ENCODE results near the gene DTX3. TPM values are rescaled to one million over a fixed set of nuclear protein-coding genes. Genes with fewer than 3 reads are reported as not detected.

Gene DTX3
- total and polyA plus RNA-seq, 4 donors, result 1.1 to 3.2 (median 1.4) TPM

DNA sequence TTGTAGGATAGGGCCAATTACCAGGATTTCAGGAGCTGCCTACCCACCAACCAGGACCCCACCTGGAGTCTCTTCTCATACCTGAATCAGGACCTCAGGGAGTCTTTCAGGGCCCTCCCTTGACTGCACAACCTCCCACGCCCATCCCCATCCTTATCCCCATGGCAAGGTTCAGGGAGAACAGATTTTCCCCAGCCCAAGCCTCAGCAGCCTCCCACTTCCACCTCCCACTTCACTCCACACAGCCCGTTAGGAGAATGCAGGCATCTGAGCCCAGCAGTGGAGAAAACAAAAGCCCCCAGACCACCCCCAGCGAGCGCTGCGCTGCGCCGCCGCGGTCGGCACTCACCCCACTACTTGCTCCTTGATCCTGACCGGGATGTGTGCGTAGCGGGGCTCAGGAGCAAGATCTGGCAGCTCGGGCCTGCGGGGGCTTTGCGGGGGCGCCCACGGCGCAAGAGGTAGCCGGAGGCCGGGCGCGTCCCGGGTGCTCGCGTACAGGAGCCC lies 27.0 kb downstream of the DTX3 start:
- Histone ChIP-seq H3K9me3 (ENCODE audit: control insufficient read depth in 4 of 4, low read length in 3 of 4) (no peaks in the 10 kb centered on the region), H3K27ac (ENCODE audit: low read depth in 1 of 2, low read length in 2 of 2) (no peak overlapping the region), H3K9ac (ENCODE audit: low read depth in 1 of 2, low read length in 2 of 2) (no peak overlapping the region), H3K4me1 (ENCODE audit: control insufficient read depth in 4 of 4, insufficient read depth in 4 of 4, low read length in 3 of 4) (peaks cover 6 to 23% (median 11%) of the 10 kb centered on the region in 4 donors), H3K36me3 (ENCODE audit: control insufficient read depth in 4 of 4, insufficient read depth in 3 of 4, low read depth in 1 of 4, low read length in 3 of 4) (no peaks in the 10 kb centered on the region), H3K27me3 (ENCODE audit: control insufficient read depth in 4 of 4, insufficient read depth in 4 of 4, low read length in 3 of 4) (peaks cover 8 to 18% (median 14%) of the 10 kb centered on the region in 4 donors), H3K4me3 (ENCODE audit: low read depth in 1 of 3, low read length in 3 of 3) (peak overlapping the region in 1 of 3 donors; percentile 65)
- 16% methylated on average over 26 of the region's 26 CpGs for WGBS
- DNase-seq (ENCODE audit: low spot score), result no peak
- TF ChIP-seq HNF4A (conservative IDR thresholded peaks at IDR 0.05), result no peak
- TF ChIP-seq GABPA (IDR thresholded peaks at IDR 0.05 in 1 of 2, conservative IDR thresholded peaks at IDR 0.05 in 1 of 2), result no peak
- TF ChIP-seq NR2F2 (IDR thresholded peaks at IDR 0.05), result no peak
- TF ChIP-seq TAF1 (conservative IDR thresholded peaks at IDR 0.05), result no peak
- no peak for TF ChIP-seq SP1 (IDR thresholded peaks at IDR 0.05)
- TF ChIP-seq RXRA (IDR thresholded peaks at IDR 0.05), result no peak

- peak overlapping the region in 2 of 3 donors; percentile 23 to 65 for H3K4me3 ChIP-seq (ENCODE audit: low read depth in 1 of 3, low read length in 3 of 3)
- no peak for DNase-seq (ENCODE audit: low spot score)
- TF ChIP-seq NR2F2 (IDR thresholded peaks at IDR 0.05) (no peak), SP1 (IDR thresholded peaks at IDR 0.05) (no peak), HNF4A (conservative IDR thresholded peaks at IDR 0.05) (no peak), TAF1 (conservative IDR thresholded peaks at IDR 0.05) (no peak), RAD21 (IDR thresholded peaks at IDR 0.05) (no peak), EGR1 (IDR thresholded peaks at IDR 0.05; ENCODE audit: low read depth in 2 of 2) (no peak), FOXA1 (IDR thresholded peaks at IDR 0.05) (no peak), JUND (IDR thresholded peaks at IDR 0.05) (no peak)
- TF ChIP-seq, protein P1, sequence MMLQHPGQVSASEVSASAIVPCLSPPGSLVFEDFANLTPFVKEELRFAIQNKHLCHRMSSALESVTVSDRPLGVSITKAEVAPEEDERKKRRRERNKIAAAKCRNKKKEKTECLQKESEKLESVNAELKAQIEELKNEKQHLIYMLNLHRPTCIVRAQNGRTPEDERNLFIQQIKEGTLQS (IDR thresholded peaks at IDR 0.05), result no peak
- no peak overlapping the region for H3K9ac ChIP-seq (ENCODE audit: low read depth in 1 of 2, low read length in 2 of 2)
- peaks cover 6 to 23% (median 11%) of the 10 kb centered on the region in 4 donors for H3K4me1 ChIP-seq (ENCODE audit: control insufficient read depth in 4 of 4, insufficient read depth in 4 of 4, low read length in 3 of 4)
- H3K36me3 ChIP-seq (ENCODE audit: control insufficient read depth in 4 of 4, insufficient read depth in 3 of 4, low read depth in 1 of 4, low read length in 3 of 4), result no peaks in the 10 kb centered on the region
- 3% methylated on average over 67 of the region's 67 CpGs for WGBS
- H3K9me3 ChIP-seq (ENCODE audit: control insufficient read depth in 4 of 4, low read length in 3 of 4), result no peaks in the 10 kb centered on the region
- H3K27ac ChIP-seq (ENCODE audit: low read depth in 1 of 2, low read length in 2 of 2), result no peak overlapping the region
- H3K27me3 ChIP-seq (ENCODE audit: control insufficient read depth in 4 of 4, insufficient read depth in 4 of 4, low read length in 3 of 4), result peaks cover 8 to 18% (median 12%) of the 10 kb centered on the region in 4 donors
These were observed 27.7 kb downstream of the DTX3 start for GRCh38 chr12:57632073-57632957.

- DNase-seq (ENCODE audit: low spot score), result peak; percentile 64
- H3K4me3 ChIP-seq (ENCODE audit: low read depth in 1 of 3, low read length in 3 of 3), result peak within 1 kb of the TSS in 2 of 3 donors; percentile 23 to 65
- H3K36me3 ChIP-seq (ENCODE audit: control insufficient read depth in 4 of 4, insufficient read depth in 3 of 4, low read depth in 1 of 4, low read length in 3 of 4), result no peaks in the 10 kb centered on the region
- H3K9ac ChIP-seq (ENCODE audit: low read depth in 1 of 2, low read length in 2 of 2), result no peak within 1 kb of the TSS
- TF ChIP-seq HNF4G (IDR thresholded peaks at IDR 0.05) (no peak), EGR1 (IDR thresholded peaks at IDR 0.05; ENCODE audit: low read depth in 2 of 2) (no peak), YY1 (IDR thresholded peaks at IDR 0.05) (no peak), RAD21 (IDR thresholded peaks at IDR 0.05) (peak; percentile 41 to 75), GABPA (IDR thresholded peaks at IDR 0.05 in 1 of 2, conservative IDR thresholded peaks at IDR 0.05 in 1 of 2) (no peak), TAF1 (conservative IDR thresholded peaks at IDR 0.05) (no peak), SP1 (IDR thresholded peaks at IDR 0.05) (no peak), JUND (IDR thresholded peaks at IDR 0.05) (no peak), REST (IDR thresholded peaks at IDR 0.05) (no peak), NR2F2 (IDR thresholded peaks at IDR 0.05) (no peak), FOXA1 (IDR thresholded peaks at IDR 0.05) (no peak), CTCF (IDR thresholded peaks at IDR 0.05; ENCODE audit: low read depth, low read length, missing input control) (peak; percentile 79), RXRA (IDR thresholded peaks at IDR 0.05) (no peak)
- TF ChIP-seq, protein P1 (IDR thresholded peaks at IDR 0.05), result no peak
- TF ChIP-seq, protein P2, sequence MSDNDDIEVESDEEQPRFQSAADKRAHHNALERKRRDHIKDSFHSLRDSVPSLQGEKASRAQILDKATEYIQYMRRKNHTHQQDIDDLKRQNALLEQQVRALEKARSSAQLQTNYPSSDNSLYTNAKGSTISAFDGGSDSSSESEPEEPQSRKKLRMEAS (IDR thresholded peaks at IDR 0.05), result no peak
- peaks cover 2 to 15% (median 7%) of the 10 kb centered on the region in 4 donors for H3K27me3 ChIP-seq (ENCODE audit: control insufficient read depth in 4 of 4, insufficient read depth in 4 of 4, low read length in 3 of 4)
- no peaks in the 10 kb centered on the region for H3K9me3 ChIP-seq (ENCODE audit: control insufficient read depth in 4 of 4, low read length in 3 of 4)
- 3% methylated on average over 58 of the region's 58 CpGs for WGBS
- H3K27ac ChIP-seq (ENCODE audit: low read depth in 1 of 2, low read length in 2 of 2), result no peak within 1 kb of the TSS
- peaks cover 0 to 15% (median 8%) of the 10 kb centered on the region in 4 donors for H3K4me1 ChIP-seq (ENCODE audit: control insufficient read depth in 4 of 4, insufficient read depth in 4 of 4, low read length in 3 of 4)
These were observed 28.6 kb downstream of the DTX3 start, which contains the start of gene B4GALNT1 for GRCh38 chr12:57632958-57633840. Gene B4GALNT1 (minus strand): TSS chr12:57633201. CDS start chr12:57632132, 1,069 bp downstream.
